ENCODE measurements around the gene MTTP.

Gene MTTP

DNA sequence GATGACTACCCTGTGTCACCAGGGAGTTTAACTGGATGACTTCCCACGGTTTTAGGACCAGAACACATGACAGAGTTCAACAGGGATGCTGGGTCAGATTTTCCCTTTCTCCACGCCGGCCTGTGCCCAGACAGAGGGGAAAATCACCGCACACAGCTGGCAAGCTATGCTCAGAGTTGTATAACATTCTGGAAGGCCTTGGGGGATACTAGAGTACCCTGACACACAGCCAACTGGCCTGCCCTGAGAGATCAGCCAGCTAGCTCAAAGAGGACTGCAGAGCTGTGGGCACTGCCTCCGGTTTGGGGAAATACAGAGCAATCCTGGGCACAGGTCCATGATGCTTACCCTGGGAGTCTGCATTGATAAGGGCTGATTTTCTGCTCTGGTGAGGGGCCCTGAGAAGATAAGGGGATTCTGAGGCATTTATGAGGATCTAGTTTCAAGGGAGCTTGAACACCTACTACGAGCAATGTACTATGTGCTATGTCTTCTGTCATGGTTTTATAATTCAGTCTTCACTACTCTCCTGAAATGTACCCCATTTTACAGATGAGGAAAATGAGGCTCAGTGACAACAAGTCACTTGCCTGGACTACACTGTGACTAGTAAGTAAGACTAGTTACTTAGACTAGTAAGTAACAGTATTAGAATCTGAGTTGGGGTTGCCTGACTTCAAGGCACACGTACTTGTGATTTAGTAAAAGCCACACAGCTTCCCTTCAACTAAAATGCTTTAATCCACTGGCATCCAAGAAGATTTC lies 68.3 kb downstream of the MTTP start:
- no peaks in the 10 kb centered on the region for H3K36me3 ChIP-seq (ENCODE audit: control insufficient read depth, insufficient read depth, low read length)
- peaks cover 32% of the 10 kb centered on the region for H3K4me1 ChIP-seq (ENCODE audit: control insufficient read depth, insufficient read depth, low read length)
- H3K27me3 ChIP-seq (ENCODE audit: control insufficient read depth, insufficient read depth, low read length), result peaks cover 24% of the 10 kb centered on the region
- no peaks in the 10 kb centered on the region for H3K9me3 ChIP-seq (ENCODE audit: control insufficient read depth, insufficient read depth, low read length)
- no peak overlapping the region for H3K27ac ChIP-seq (ENCODE audit: low read depth, low read length)
- H3K4me3 ChIP-seq (ENCODE audit: low read depth, low read length), result no peak overlapping the region
- H3K9ac ChIP-seq (ENCODE audit: low read depth, low read length), result no peak overlapping the region

DNA sequence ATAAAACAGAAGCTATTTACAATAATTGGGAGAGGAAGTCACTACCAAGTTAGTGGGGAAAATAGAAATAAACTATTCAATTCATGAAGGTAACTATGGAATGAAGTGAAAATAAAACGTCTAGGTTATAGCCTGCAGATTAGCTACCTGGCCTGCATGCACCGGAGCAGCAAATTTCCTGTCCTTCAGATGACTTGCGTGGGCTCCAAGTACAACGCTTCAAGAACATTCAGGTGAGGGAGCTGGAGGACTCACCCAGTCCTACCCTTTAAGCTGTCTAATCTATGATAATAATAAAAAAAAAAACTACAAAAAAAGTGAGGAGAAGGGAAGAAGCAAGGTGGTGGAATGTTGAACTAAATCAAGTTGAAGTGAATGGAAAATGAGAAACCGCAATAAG lies 69.8 kb downstream of the MTTP start:
- Histone ChIP-seq H3K27ac (ENCODE audit: low read depth, low read length) (peak overlapping the region; percentile 42), H3K9me3 (ENCODE audit: control insufficient read depth, insufficient read depth, low read length) (no peaks in the 10 kb centered on the region), H3K27me3 (ENCODE audit: control insufficient read depth, insufficient read depth, low read length) (peaks cover 24% of the 10 kb centered on the region), H3K9ac (ENCODE audit: low read depth, low read length) (no peak overlapping the region), H3K4me3 (ENCODE audit: low read depth, low read length) (no peak overlapping the region), H3K4me1 (ENCODE audit: control insufficient read depth, insufficient read depth, low read length) (peaks cover 32% of the 10 kb centered on the region), H3K36me3 (ENCODE audit: control insufficient read depth, insufficient read depth, low read length) (no peaks in the 10 kb centered on the region)

DNA sequence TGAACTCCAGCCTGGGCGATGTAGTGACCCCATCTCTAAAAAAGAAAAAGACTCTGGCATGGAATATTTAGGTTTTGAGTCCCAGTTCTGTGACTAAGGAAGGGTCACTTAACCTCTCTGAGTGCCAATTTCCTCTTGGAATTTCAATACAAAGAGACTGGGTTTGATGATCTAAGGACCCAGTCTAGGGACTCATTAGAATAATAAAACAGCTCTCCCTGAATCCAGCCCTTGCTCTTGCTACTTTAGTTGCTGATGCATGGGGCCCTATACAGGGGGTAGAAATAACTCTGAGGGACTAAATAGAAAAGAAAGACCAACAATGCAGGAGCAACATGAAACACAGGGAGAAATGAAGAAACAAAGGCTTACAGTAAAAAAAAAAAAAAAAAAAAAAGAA lies 70.4 kb downstream of the MTTP start:
- peaks cover 24% of the 10 kb centered on the region for H3K27me3 ChIP-seq (ENCODE audit: control insufficient read depth, insufficient read depth, low read length)
- no peak overlapping the region for H3K4me3 ChIP-seq (ENCODE audit: low read depth, low read length)
- peak overlapping the region; percentile 47 for H3K27ac ChIP-seq (ENCODE audit: low read depth, low read length)

DNA sequence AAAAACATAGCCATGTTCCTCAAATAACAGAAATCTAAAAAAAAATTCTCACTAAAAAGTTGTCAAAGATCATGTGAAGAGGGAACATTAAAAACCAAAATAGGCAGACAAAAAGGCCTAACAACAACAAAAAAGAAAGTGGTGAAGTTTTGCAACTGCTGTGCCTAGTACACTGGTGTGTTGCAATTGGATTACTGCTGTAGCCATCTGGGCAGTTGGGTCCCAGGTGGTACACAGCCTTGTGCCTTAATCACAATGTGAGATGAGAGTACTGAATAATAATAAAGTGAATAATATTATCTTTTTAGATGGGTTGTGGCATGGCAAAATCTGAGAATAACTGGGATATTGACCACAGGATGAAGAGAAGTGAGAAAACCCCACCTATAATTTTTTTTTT lies 71.0 kb downstream of the MTTP start:
- Histone ChIP-seq H3K36me3 (ENCODE audit: control insufficient read depth, insufficient read depth, low read length) (no peaks in the 10 kb centered on the region), H3K4me1 (ENCODE audit: control insufficient read depth, insufficient read depth, low read length) (peaks cover 32% of the 10 kb centered on the region), H3K27me3 (ENCODE audit: control insufficient read depth, insufficient read depth, low read length) (peaks cover 24% of the 10 kb centered on the region), H3K9ac (ENCODE audit: low read depth, low read length) (no peak overlapping the region), H3K4me3 (ENCODE audit: low read depth, low read length) (no peak overlapping the region), H3K9me3 (ENCODE audit: control insufficient read depth, insufficient read depth, low read length) (no peaks in the 10 kb centered on the region), H3K27ac (ENCODE audit: low read depth, low read length) (peak overlapping the region; percentile 31)

More for the DNA sequence above, 70.4 kb downstream of the MTTP start:
- Histone ChIP-seq H3K9me3 (ENCODE audit: control insufficient read depth, insufficient read depth, low read length) (no peaks in the 10 kb centered on the region), H3K4me1 (ENCODE audit: control insufficient read depth, insufficient read depth, low read length) (peaks cover 32% of the 10 kb centered on the region), H3K9ac (ENCODE audit: low read depth, low read length) (no peak overlapping the region), H3K36me3 (ENCODE audit: control insufficient read depth, insufficient read depth, low read length) (no peaks in the 10 kb centered on the region)

DNA sequence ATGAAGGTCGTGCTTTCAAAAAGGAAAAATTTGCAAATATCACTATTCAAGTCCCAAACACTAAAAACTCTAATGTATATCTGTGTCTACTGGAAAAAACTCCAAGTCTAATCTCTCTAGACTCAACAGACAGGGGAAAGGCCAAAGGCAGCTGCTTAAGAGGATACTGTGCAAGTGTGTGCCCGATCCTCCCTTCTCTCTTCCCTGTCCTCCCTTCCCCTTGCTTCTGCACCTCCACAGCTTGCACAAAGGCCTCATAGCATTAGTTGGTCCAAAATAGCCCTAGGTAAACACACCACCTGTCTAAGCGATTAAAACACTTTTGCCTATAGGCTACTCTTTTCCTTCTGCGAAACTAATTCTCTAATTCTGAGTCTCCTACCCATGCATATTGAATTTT lies 72.4 kb downstream of the MTTP start:
- H3K27ac ChIP-seq (ENCODE audit: low read depth, low read length), result no peak overlapping the region
- H3K4me1 ChIP-seq (ENCODE audit: control insufficient read depth, insufficient read depth, low read length), result peaks cover 32% of the 10 kb centered on the region
- H3K36me3 ChIP-seq (ENCODE audit: control insufficient read depth, insufficient read depth, low read length), result no peaks in the 10 kb centered on the region
- no peak overlapping the region for H3K9ac ChIP-seq (ENCODE audit: low read depth, low read length)
- no peak overlapping the region for H3K4me3 ChIP-seq (ENCODE audit: low read depth, low read length)
- peaks cover 24% of the 10 kb centered on the region for H3K27me3 ChIP-seq (ENCODE audit: control insufficient read depth, insufficient read depth, low read length)
- H3K9me3 ChIP-seq (ENCODE audit: control insufficient read depth, insufficient read depth, low read length), result no peaks in the 10 kb centered on the region

DNA sequence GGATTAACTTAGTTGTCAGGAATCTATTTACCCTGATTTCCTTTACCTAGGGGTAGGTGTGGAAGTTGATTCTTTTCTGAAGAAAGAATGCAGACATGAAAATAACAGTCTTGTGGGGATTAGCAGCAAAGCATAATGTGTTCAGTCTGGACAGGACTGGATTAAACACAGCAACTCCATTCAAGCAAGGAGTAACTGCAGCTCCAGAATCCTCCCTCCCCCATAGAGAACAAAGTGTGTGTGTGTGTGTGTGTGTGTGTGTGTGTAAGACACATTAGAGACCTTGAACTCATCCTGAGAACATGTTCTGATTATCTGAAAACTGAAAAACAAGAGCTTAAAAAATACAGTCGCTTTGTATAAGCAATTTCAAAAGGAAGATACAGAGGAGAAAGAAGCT lies 73.7 kb downstream of the MTTP start:
- Histone ChIP-seq H3K36me3 (ENCODE audit: control insufficient read depth, insufficient read depth, low read length) (no peaks in the 10 kb centered on the region), H3K9ac (ENCODE audit: low read depth, low read length) (no peak overlapping the region), H3K27me3 (ENCODE audit: control insufficient read depth, insufficient read depth, low read length) (peaks cover 19% of the 10 kb centered on the region), H3K4me3 (ENCODE audit: low read depth, low read length) (no peak overlapping the region), H3K27ac (ENCODE audit: low read depth, low read length) (no peak overlapping the region), H3K9me3 (ENCODE audit: control insufficient read depth, insufficient read depth, low read length) (no peaks in the 10 kb centered on the region), H3K4me1 (ENCODE audit: control insufficient read depth, insufficient read depth, low read length) (peaks cover 28% of the 10 kb centered on the region)

DNA sequence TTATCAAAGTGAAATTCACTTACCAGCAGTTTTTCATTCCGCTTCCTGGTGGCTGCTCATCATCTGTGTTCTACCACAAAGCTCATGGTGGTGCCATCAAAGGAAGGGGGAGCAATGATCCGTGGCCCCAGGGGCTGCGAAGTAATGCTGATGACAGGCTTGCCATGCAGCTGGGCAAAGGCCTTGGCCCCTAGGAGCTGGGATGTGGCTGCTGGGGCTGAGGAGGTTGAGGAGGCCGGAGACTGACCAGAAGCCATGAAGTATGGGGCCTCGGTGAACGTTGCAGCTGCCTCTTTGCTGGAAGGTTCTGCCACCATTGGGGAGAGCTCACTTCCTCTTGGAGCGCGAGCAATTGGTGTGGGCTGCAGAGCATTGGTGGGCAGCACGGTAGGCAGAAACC lies 74.6 kb downstream of the MTTP start:
- H3K4me1 ChIP-seq (ENCODE audit: control insufficient read depth, insufficient read depth, low read length), result peaks cover 20% of the 10 kb centered on the region
- no peak overlapping the region for H3K4me3 ChIP-seq (ENCODE audit: low read depth, low read length)
- no peak overlapping the region for H3K9ac ChIP-seq (ENCODE audit: low read depth, low read length)
- no peak overlapping the region for H3K27ac ChIP-seq (ENCODE audit: low read depth, low read length)
- H3K36me3 ChIP-seq (ENCODE audit: control insufficient read depth, insufficient read depth, low read length), result no peaks in the 10 kb centered on the region
- peaks cover 13% of the 10 kb centered on the region for H3K27me3 ChIP-seq (ENCODE audit: control insufficient read depth, insufficient read depth, low read length)
- no peaks in the 10 kb centered on the region for H3K9me3 ChIP-seq (ENCODE audit: control insufficient read depth, insufficient read depth, low read length)

DNA sequence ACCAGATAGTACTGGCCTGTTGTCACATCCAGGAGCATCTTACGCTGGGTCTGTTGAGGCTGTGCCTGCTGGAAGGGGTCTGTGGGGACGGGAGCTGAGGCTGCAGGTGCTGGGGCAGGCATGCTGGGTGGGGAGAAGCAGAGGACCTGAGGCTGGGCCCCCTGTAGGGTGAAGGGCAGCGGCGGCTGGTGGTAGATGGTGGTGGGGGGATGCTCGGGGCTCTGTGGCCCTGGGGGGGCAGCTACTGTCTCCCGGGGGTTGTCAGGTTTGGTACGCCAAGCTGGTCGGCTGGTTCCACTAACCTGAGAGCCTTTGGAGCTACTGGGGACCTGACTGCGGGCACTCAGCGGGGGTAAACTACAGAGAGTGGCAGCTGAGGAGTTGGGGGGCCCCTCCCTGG lies 75.2 kb downstream of the MTTP start:
- H3K27ac ChIP-seq (ENCODE audit: low read depth, low read length), result no peak overlapping the region
- H3K36me3 ChIP-seq (ENCODE audit: control insufficient read depth, insufficient read depth, low read length), result no peaks in the 10 kb centered on the region
- no peaks in the 10 kb centered on the region for H3K9me3 ChIP-seq (ENCODE audit: control insufficient read depth, insufficient read depth, low read length)
- H3K4me3 ChIP-seq (ENCODE audit: low read depth, low read length), result no peak overlapping the region
- peaks cover 15% of the 10 kb centered on the region for H3K4me1 ChIP-seq (ENCODE audit: control insufficient read depth, insufficient read depth, low read length)
- H3K9ac ChIP-seq (ENCODE audit: low read depth, low read length), result no peak overlapping the region
- peaks cover 10% of the 10 kb centered on the region; the same call in 1 of the 2 replicates for H3K27me3 ChIP-seq (ENCODE audit: control insufficient read depth, insufficient read depth, low read length)

DNA sequence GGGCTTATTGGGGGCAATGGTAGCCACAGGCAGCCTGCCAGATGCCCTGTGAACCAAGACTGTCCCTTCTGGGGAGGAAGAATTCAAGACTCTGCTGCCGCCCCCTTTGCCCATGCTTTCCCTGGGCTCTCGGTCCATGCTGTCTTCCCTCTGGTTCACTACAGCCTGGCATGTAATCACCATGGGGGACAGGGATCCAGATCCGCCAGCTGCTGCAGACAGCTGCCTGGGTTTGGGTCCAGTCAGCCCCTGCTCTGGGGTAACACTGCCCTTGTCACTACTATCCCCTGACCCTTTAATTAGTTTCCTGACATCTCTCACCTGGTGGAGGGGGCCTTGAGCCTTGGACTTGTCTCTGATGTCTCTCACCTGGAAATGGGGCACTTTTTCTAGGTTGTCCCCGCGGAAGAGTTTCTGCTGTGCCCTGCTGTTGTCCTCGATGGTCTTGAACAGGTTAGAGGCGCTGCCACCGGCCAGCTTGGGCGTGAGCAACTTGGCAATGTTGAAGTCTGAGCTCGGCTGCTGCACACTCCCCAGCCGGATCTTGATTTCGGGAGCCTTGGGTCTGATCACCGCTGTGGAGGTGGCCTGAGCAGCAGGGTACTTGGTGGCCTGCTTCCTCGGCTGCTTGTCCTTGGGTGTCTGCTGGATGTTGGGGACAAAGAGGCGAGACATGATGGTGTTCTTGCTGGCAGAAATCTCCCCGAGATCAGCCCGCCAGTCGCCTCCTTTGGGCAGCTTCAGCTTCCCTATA lies 76.6 kb downstream of the MTTP start:
- peaks cover 4% of the 10 kb centered on the region for H3K4me1 ChIP-seq (ENCODE audit: control insufficient read depth, insufficient read depth, low read length)

DNA sequence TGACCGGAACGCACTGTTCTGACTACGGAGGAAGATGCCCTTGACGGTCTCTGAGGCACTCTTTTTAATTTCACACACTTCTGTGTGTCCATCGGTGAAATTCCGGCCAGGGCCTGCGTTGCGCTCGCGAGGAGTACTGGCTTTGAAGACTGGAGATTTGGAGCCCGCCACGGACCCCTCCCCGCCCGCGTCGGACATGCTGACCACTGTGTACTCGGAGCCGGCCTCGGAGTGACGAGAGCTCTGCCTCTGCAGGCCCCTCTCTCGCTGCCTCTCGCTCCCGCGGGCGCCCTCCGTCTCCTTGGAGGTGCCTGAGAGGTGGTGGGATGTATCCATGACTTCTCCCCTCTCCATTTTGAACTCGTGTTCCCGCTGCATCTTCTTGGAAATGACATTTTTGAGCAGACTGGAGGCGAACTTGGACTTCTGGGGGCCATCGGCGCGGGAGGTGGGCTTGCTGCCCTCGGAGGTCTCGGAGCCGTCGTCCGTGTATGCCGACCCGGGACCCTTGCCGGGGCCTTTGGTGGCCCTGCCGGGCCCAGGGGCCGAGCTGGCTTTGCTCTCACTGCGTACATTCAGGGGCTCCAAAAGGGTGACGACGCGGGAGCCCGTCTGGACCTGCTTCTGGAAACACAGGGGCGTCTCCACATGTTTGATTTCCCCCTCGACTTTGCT lies 77.3 kb downstream of the MTTP start:
- no peak overlapping the region for H3K4me3 ChIP-seq (ENCODE audit: low read depth, low read length)
- no peak overlapping the region for H3K27ac ChIP-seq (ENCODE audit: low read depth, low read length)
- H3K9ac ChIP-seq (ENCODE audit: low read depth, low read length), result no peak overlapping the region
- no peaks in the 10 kb centered on the region for H3K4me1 ChIP-seq (ENCODE audit: control insufficient read depth, insufficient read depth, low read length)
- H3K9me3 ChIP-seq (ENCODE audit: control insufficient read depth, insufficient read depth, low read length), result no peaks in the 10 kb centered on the region
- no peaks in the 10 kb centered on the region for H3K36me3 ChIP-seq (ENCODE audit: control insufficient read depth, insufficient read depth, low read length)
- no peaks in the 10 kb centered on the region for H3K27me3 ChIP-seq (ENCODE audit: control insufficient read depth, insufficient read depth, low read length)

More for the DNA sequence above, 76.6 kb downstream of the MTTP start:
- Histone ChIP-seq H3K27me3 (ENCODE audit: control insufficient read depth, insufficient read depth, low read length) (peaks cover 5% of the 10 kb centered on the region; the same call in 1 of the 2 replicates), H3K36me3 (ENCODE audit: control insufficient read depth, insufficient read depth, low read length) (no peaks in the 10 kb centered on the region), H3K9ac (ENCODE audit: low read depth, low read length) (no peak overlapping the region), H3K27ac (ENCODE audit: low read depth, low read length) (no peak overlapping the region), H3K9me3 (ENCODE audit: control insufficient read depth, insufficient read depth, low read length) (no peaks in the 10 kb centered on the region), H3K4me3 (ENCODE audit: low read depth, low read length) (no peak overlapping the region)

Measured in HUES48 (cell line).